Loucy (cell line): ENCODE data around the gene SLC45A3.

Source experiments
- H2AFZ ChIP-seq: fragments of 200-600 bp; sonication (generic); 2 replicates; pipeline ENCODE4 v1.6.0; 2016; ENCODE audit warnings: antibody characterized with exemption, mild to moderate bottlenecking, low read length, moderate library complexity
- H3F3A ChIP-seq: fragments of 200-600 bp; 2 replicates; pipeline ENCODE4 v1.6.0; 2016; ENCODE audit warnings: antibody characterized with exemption, low read depth, mild to moderate bottlenecking
- H3K27me3 ChIP-seq: fragments of 200-600 bp; sonication (generic); 2 replicates; pipeline ENCODE4 v1.6.1; 2014; ENCODE audit warnings: low read length, mild to moderate bottlenecking; ENCODE audit not compliant: insufficient read depth, poor library complexity, severe bottlenecking
- H3K36me3 ChIP-seq: fragments of 200-600 bp; sonication (generic); 2 replicates; pipeline ENCODE4 v1.6.1; 2016; ENCODE audit warnings: low read length; ENCODE audit not compliant: insufficient read depth
- H3K4me1 ChIP-seq: fragments of 200-600 bp; sonication (generic); 2 replicates; pipeline ENCODE4 v1.5.1; 2014; ENCODE audit warnings: low read length, mild to moderate bottlenecking; ENCODE audit not compliant: insufficient read depth, poor library complexity, severe bottlenecking
- H3K4me2 ChIP-seq: fragments of 200-600 bp; sonication (generic); 2 replicates; pipeline ENCODE4 v1.6.0; 2014; ENCODE audit warnings: antibody characterized with exemption, low read length, low read depth, mild to moderate bottlenecking; ENCODE audit not compliant: poor library complexity, severe bottlenecking
- H3K4me3 ChIP-seq: fragments of 200-600 bp; sonication (generic); 2 replicates; pipeline ENCODE4 v1.5.1; 2014; ENCODE audit warnings: low read length, mild to moderate bottlenecking, mixed read lengths; ENCODE audit not compliant: poor library complexity, severe bottlenecking
- H3K79me2 ChIP-seq: fragments of 200-600 bp; sonication (generic); 2 replicates; pipeline ENCODE4 v1.6.1; 2014; ENCODE audit warnings: low read length; ENCODE audit not compliant: insufficient read depth
- H3K9ac ChIP-seq: fragments of 200-600 bp; sonication (generic); 2 replicates; pipeline ENCODE4 v1.6.0; 2014; ENCODE audit warnings: mild to moderate bottlenecking, low read depth, low read length, moderate library complexity; ENCODE audit not compliant: poor library complexity, severe bottlenecking
- H3K9me2 ChIP-seq: fragments of 200-600 bp; sonication (generic); replicated peaks from 2 replicates; pipeline ENCODE4 v1.6.1; 2016; ENCODE audit warnings: low read depth, low read length, mixed read lengths
- H3K9me3 ChIP-seq: fragments of 200-600 bp; sonication (generic); 2 replicates; pipeline ENCODE4 v1.6.1; 2014; ENCODE audit warnings: mild to moderate bottlenecking, antibody characterized with exemption, low read length, low read depth; ENCODE audit not compliant: insufficient read depth
- H4K20me1 ChIP-seq: fragments of 200-600 bp; sonication (generic); 2 replicates; pipeline ENCODE4 v1.6.0; 2014; ENCODE audit warnings: antibody characterized with exemption, low read length, mild to moderate bottlenecking; ENCODE audit not compliant: insufficient read depth, poor library complexity, severe bottlenecking
- EZH2phosphoT487 ChIP-seq: fragments of 200-600 bp; IDR thresholded peaks from 2 replicates; pipeline ENCODE4 v1.6.1; 2018; ENCODE audit warnings: antibody characterized with exemption, mild to moderate bottlenecking, moderate library complexity, borderline replicate concordance
- TF ChIP-seq, protein P1 (sequence below): fragments of 200-600 bp; sonication (generic); conservative IDR thresholded peaks from 2 replicates; pipeline ENCODE4 v1.5.1; 2014; ENCODE audit warnings: mild to moderate bottlenecking, antibody characterized with exemption, low read length

Gene SLC45A3

DNA sequence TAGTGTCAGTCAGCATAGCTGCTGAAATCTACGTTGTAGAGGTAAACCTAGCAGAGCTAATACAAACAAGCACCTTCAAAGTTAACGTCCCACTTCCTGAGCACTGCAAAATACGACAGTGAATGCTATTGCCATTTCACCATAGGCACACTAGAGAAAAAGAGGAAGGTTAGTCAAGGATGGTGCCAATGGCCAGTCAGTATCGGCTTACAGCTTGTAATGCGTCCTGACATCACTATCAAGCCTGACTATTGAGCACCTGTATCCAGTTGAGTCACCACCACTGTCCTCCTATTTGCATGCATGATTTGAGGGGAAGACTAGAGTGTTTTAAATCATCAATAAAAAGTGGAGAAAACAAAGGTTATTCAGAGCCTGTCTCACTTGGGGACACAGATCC, 35.3 kb upstream of the SLC45A3 start:
- H2AFZ ChIP-seq: no peak overlapping the region
- no peaks in the 10 kb centered on the region for H3K9me3 ChIP-seq
- peaks cover 8% of the 10 kb centered on the region; the same call in 1 of the 2 replicates for H3F3A ChIP-seq
- TF ChIP-seq EZH2phosphoT487: no peak
- TF ChIP-seq, protein P1, sequence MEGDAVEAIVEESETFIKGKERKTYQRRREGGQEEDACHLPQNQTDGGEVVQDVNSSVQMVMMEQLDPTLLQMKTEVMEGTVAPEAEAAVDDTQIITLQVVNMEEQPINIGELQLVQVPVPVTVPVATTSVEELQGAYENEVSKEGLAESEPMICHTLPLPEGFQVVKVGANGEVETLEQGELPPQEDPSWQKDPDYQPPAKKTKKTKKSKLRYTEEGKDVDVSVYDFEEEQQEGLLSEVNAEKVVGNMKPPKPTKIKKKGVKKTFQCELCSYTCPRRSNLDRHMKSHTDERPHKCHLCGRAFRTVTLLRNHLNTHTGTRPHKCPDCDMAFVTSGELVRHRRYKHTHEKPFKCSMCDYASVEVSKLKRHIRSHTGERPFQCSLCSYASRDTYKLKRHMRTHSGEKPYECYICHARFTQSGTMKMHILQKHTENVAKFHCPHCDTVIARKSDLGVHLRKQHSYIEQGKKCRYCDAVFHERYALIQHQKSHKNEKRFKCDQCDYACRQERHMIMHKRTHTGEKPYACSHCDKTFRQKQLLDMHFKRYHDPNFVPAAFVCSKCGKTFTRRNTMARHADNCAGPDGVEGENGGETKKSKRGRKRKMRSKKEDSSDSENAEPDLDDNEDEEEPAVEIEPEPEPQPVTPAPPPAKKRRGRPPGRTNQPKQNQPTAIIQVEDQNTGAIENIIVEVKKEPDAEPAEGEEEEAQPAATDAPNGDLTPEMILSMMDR: no peak
- H3K4me2 ChIP-seq: no peak overlapping the region
- H4K20me1 ChIP-seq: peaks cover 9% of the 10 kb centered on the region
- no peaks in the 10 kb centered on the region for H3K9me2 ChIP-seq
- H3K4me1 ChIP-seq: no peaks in the 10 kb centered on the region
- peaks cover 57% of the 10 kb centered on the region for H3K36me3 ChIP-seq
- H3K9ac ChIP-seq: no peak overlapping the region
- no peaks in the 10 kb centered on the region for H3K79me2 ChIP-seq
- H3K4me3 ChIP-seq: no peak overlapping the region
- no peaks in the 10 kb centered on the region for H3K27me3 ChIP-seq

- Histone ChIP-seq H3K36me3 (peaks cover 49% of the 10 kb centered on the region), H3K79me2 (no peaks in the 10 kb centered on the region), H3K4me2 (no peak overlapping the region), H2AFZ (no peak overlapping the region), H3F3A (peaks cover 8% of the 10 kb centered on the region; the same call in 1 of the 2 replicates), H3K9me3 (no peaks in the 10 kb centered on the region), H3K4me3 (no peak overlapping the region), H3K9ac (no peak overlapping the region), H3K27me3 (no peaks in the 10 kb centered on the region), H4K20me1 (peaks cover 7% of the 10 kb centered on the region), H3K9me2 (no peaks in the 10 kb centered on the region), H3K4me1 (no peaks in the 10 kb centered on the region)
- TF ChIP-seq, protein P1: no peak
- no peak for TF ChIP-seq EZH2phosphoT487
Observed at GRCh38 chr1:205714906-205715246, 34.6 kb upstream of the SLC45A3 start.

GRCh38 chr1:205714190-205714905, 34.0 kb upstream of the SLC45A3 start:
- no peaks in the 10 kb centered on the region for H3K9me3 ChIP-seq
- no peak overlapping the region for H3K4me3 ChIP-seq
- H4K20me1 ChIP-seq: peaks cover 7% of the 10 kb centered on the region
- no peaks in the 10 kb centered on the region for H3K27me3 ChIP-seq
- no peak overlapping the region for H3K4me2 ChIP-seq
- TF ChIP-seq, protein P1: no peak
- TF ChIP-seq EZH2phosphoT487: no peak
- no peak overlapping the region for H2AFZ ChIP-seq
- H3K9ac ChIP-seq: no peak overlapping the region
- H3K9me2 ChIP-seq: no peaks in the 10 kb centered on the region
- no peaks in the 10 kb centered on the region for H3K79me2 ChIP-seq
- peaks cover 44% of the 10 kb centered on the region for H3K36me3 ChIP-seq
- peaks cover 8% of the 10 kb centered on the region; the same call in 1 of the 2 replicates for H3F3A ChIP-seq
- no peaks in the 10 kb centered on the region for H3K4me1 ChIP-seq
